ENCODE measurements around the gene TRIM62.
"Not testable (repeated sequence)": the region's sequence is repeated elsewhere in the genome, so short reads cannot be mapped to it uniquely, and the experiment has no call there.

The TRIM62 gene

DNA sequence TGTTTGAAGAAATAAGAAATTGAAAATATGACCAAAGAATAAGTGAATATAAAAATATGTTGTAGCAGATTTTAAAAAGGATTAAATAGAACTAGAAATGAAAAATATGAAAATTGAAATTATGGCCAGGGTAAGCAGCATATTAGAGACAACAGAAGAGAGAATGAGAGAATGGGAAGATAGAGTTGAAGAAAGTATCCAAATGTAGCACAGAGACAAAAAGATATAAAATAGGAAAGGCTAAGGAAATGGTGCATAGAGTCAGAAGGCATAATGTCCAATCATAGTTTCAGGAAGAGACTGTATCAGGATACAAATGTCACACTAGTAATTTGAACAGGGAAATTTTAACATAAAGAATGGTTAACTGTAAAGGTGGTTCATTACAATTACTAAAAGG lies 71.4 kb downstream of the TRIM62 start:
- Histone ChIP-seq H3K4me3 (ENCODE audit: insufficient read length, low read depth) (no peak overlapping the region), H3K9ac (ENCODE audit: insufficient read length, low read depth) (no peak overlapping the region), H3K36me3 (ENCODE audit: insufficient read depth, insufficient read length, low read length) (no peaks in the 10 kb centered on the region), H3K4me1 (ENCODE audit: insufficient read depth, insufficient read length) (no peaks in the 10 kb centered on the region), H3K27me3 (ENCODE audit: insufficient read depth, insufficient read length) (no peaks in the 10 kb centered on the region), H3K9me3 (ENCODE audit: insufficient read depth, low read length) (no peaks in the 10 kb centered on the region)
- DNase-seq (ENCODE audit: low read depth, low spot score), result no peak
- TF ChIP-seq ZNF274 (IDR thresholded peaks at IDR 0.05; ENCODE audit: low read depth, low read length) (no peak), SUZ12 (IDR thresholded peaks at IDR 0.05; ENCODE audit: extremely low read depth, insufficient read depth, insufficient read length) (no peak), YY1 (IDR thresholded peaks at IDR 0.05; ENCODE audit: insufficient read depth, insufficient read length) (no peak)

DNA sequence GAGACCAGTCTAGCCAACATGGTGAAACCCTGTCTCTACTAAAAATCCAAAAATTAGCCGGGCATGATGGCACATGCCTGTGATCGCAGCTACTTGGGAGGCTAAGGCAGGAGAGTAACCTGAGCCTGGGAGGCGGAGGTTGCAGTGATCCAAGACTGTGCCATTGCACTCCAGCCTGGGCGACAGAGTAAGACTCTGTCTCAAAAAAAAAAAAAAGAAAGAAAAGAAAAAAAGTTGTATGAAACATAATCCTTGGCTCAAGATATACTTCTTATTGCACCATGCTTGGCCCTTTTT lies 81.8 kb downstream of the TRIM62 start:
- DNase-seq (ENCODE audit: low read depth, low spot score); H3K9me3 ChIP-seq (ENCODE audit: insufficient read depth, low read length); H3K4me1 ChIP-seq (ENCODE audit: insufficient read depth, insufficient read length); H3K4me3 ChIP-seq (ENCODE audit: insufficient read length, low read depth); H3K9ac ChIP-seq (ENCODE audit: insufficient read length, low read depth); H3K27me3 ChIP-seq (ENCODE audit: insufficient read depth, insufficient read length): not testable (repeated sequence)
- H3K36me3 ChIP-seq (ENCODE audit: insufficient read depth, insufficient read length, low read length), result peaks cover 11% of the 10 kb centered on the region

DNA sequence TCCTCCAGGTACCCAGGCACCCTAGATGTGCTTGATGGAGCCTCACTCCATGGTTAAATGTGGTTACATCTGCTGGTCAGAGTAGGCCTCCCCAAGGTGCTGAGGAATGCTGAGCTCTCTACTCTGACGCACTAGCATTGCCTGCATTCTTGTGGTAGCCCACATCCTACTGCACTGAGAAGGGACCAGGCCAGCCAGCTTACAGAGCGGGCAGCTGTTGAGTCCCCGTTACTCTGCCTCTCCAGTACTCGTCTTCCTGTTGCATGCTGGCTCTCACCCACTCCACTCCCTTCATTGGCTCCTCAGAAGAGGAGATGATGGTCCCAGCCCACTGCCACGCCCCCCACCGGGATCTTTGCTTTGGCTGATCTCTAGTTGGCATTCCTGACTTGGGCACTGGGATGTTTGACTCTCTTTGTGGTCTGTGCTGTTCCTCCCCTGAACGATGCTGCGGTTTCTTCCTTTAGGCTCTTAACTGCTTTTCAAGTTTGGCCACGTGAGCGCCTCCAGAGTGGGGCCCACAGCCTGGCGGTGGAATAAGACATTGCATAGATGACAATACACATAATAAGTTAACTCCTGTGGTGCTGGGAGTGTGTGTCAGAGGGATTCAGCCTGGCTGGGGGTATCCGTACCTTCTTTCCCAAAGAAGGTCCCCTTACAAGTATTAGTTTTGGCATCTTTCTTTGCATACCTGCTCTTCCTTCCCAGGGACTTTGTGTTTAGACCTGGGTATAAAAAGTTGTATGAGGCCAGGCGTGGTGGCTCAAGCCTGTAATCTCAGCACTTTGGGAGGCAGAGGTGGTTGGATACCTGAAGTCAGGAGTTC lies 82.3 kb downstream of the TRIM62 start:
- Histone ChIP-seq H3K4me1 (ENCODE audit: insufficient read depth, insufficient read length) (peaks cover 8% of the 10 kb centered on the region), H3K36me3 (ENCODE audit: insufficient read depth, insufficient read length, low read length) (peaks cover 11% of the 10 kb centered on the region), H3K9me3 (ENCODE audit: insufficient read depth, low read length) (no peaks in the 10 kb centered on the region), H3K27me3 (ENCODE audit: insufficient read depth, insufficient read length) (peaks cover 2% of the 10 kb centered on the region), H3K9ac (ENCODE audit: insufficient read length, low read depth) (no peak overlapping the region), H3K4me3 (ENCODE audit: insufficient read length, low read depth) (no peak overlapping the region)
- TF ChIP-seq YY1 (IDR thresholded peaks at IDR 0.05; ENCODE audit: insufficient read depth, insufficient read length) (no peak), ZNF274 (IDR thresholded peaks at IDR 0.05; ENCODE audit: low read depth, low read length) (no peak), SUZ12 (IDR thresholded peaks at IDR 0.05; ENCODE audit: extremely low read depth, insufficient read depth, insufficient read length) (no peak)
- no peak for DNase-seq (ENCODE audit: low read depth, low spot score)

DNA sequence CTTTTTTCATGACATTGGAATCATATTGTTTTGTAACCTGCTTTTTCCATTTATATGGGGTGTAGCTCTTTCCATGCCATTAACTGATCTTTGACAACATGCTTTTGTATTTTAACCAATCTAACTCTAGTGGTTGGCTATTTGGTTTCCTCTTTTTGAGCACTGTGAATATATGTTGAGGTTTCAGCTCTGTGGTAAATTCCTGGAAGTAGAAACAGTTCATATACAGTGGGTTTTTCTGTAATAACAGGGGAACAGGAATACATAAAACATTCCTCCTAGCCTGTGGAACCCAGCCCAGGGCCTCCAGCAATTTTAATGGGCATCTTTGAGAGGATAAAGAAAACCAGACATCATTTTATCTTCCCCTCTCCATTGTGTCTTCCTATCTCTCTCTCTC lies 83.5 kb downstream of the TRIM62 start:
- no peak for TF ChIP-seq YY1 (IDR thresholded peaks at IDR 0.05; ENCODE audit: insufficient read depth, insufficient read length)
- no peak for TF ChIP-seq SUZ12 (IDR thresholded peaks at IDR 0.05; ENCODE audit: extremely low read depth, insufficient read depth, insufficient read length)
- TF ChIP-seq ZNF274 (IDR thresholded peaks at IDR 0.05; ENCODE audit: low read depth, low read length), result no peak
- no peak for DNase-seq (ENCODE audit: low read depth, low spot score)
- no peak overlapping the region for H3K4me3 ChIP-seq (ENCODE audit: insufficient read length, low read depth)
- H3K9me3 ChIP-seq (ENCODE audit: insufficient read depth, low read length), result no peaks in the 10 kb centered on the region
- no peak overlapping the region for H3K9ac ChIP-seq (ENCODE audit: insufficient read length, low read depth)
- H3K27me3 ChIP-seq (ENCODE audit: insufficient read depth, insufficient read length), result peaks cover 2% of the 10 kb centered on the region
- peaks cover 8% of the 10 kb centered on the region for H3K4me1 ChIP-seq (ENCODE audit: insufficient read depth, insufficient read length)
- peaks cover 11% of the 10 kb centered on the region for H3K36me3 ChIP-seq (ENCODE audit: insufficient read depth, insufficient read length, low read length)

DNA sequence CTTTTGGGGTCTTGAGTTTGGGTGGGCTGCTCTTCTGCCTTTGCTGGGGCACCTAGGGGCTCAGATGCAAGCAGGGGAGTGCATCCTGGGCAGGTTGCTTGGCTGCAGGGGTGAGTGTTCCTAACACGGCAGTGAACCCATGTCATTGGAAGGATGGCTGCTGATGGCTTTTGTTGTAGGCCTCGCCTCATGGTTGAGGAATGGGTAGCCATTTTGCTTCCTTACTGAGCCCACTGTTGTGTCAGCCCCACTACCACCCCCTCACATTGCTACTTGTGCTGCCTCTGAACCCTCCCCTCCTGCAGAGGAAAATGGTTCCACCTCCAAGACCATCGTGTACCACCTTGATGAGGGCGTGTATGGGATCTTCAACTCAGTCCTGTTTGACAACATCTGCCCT lies 84.1 kb downstream of the TRIM62 start:
- peaks cover 11% of the 10 kb centered on the region for H3K36me3 ChIP-seq (ENCODE audit: insufficient read depth, insufficient read length, low read length)
- DNase-seq (ENCODE audit: low read depth, low spot score), result no peak
- H3K4me1 ChIP-seq (ENCODE audit: insufficient read depth, insufficient read length), result peaks cover 14% of the 10 kb centered on the region
- H3K4me3 ChIP-seq (ENCODE audit: insufficient read length, low read depth), result no peak overlapping the region
- H3K9ac ChIP-seq (ENCODE audit: insufficient read length, low read depth), result no peak overlapping the region
- H3K27me3 ChIP-seq (ENCODE audit: insufficient read depth, insufficient read length), result peaks cover 2% of the 10 kb centered on the region
- H3K9me3 ChIP-seq (ENCODE audit: insufficient read depth, low read length), result no peaks in the 10 kb centered on the region
- TF ChIP-seq SUZ12 (IDR thresholded peaks at IDR 0.05; ENCODE audit: extremely low read depth, insufficient read depth, insufficient read length) (no peak), ZNF274 (IDR thresholded peaks at IDR 0.05; ENCODE audit: low read depth, low read length) (no peak), YY1 (IDR thresholded peaks at IDR 0.05; ENCODE audit: insufficient read depth, insufficient read length) (no peak)

DNA sequence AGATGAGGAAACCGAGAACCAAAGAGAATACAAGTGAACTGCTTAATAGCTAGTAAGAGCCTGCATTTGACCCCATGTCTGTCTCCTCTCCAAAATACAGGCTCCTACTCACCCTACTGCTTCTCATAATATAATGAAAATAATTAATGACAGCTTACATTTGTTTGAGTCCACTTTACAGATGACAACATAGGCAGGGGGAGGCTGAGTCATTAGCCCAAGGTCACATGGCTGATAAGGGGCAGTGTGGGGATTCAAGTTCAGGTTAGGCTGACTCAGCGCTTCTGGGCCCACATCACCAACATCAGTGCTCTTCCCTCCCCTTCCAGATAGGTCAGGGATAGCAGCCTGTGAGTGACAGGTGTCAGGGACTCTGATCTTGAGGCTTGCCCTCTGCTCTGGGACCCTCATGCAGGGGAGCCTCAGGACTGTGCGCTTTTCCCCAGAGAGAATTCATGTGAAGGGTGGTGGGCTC lies 84.7 kb downstream of the TRIM62 start:
- no peak for DNase-seq (ENCODE audit: low read depth, low spot score)
- no peak overlapping the region for H3K9ac ChIP-seq (ENCODE audit: insufficient read length, low read depth)
- H3K27me3 ChIP-seq (ENCODE audit: insufficient read depth, insufficient read length), result peaks cover 2% of the 10 kb centered on the region
- no peaks in the 10 kb centered on the region for H3K9me3 ChIP-seq (ENCODE audit: insufficient read depth, low read length)
- H3K36me3 ChIP-seq (ENCODE audit: insufficient read depth, insufficient read length, low read length), result peaks cover 11% of the 10 kb centered on the region
- no peak overlapping the region for H3K4me3 ChIP-seq (ENCODE audit: insufficient read length, low read depth)
- TF ChIP-seq ZNF274 (IDR thresholded peaks at IDR 0.05; ENCODE audit: low read depth, low read length) (no peak), YY1 (IDR thresholded peaks at IDR 0.05; ENCODE audit: insufficient read depth, insufficient read length) (no peak)
- peaks cover 19% of the 10 kb centered on the region for H3K4me1 ChIP-seq (ENCODE audit: insufficient read depth, insufficient read length)

DNA sequence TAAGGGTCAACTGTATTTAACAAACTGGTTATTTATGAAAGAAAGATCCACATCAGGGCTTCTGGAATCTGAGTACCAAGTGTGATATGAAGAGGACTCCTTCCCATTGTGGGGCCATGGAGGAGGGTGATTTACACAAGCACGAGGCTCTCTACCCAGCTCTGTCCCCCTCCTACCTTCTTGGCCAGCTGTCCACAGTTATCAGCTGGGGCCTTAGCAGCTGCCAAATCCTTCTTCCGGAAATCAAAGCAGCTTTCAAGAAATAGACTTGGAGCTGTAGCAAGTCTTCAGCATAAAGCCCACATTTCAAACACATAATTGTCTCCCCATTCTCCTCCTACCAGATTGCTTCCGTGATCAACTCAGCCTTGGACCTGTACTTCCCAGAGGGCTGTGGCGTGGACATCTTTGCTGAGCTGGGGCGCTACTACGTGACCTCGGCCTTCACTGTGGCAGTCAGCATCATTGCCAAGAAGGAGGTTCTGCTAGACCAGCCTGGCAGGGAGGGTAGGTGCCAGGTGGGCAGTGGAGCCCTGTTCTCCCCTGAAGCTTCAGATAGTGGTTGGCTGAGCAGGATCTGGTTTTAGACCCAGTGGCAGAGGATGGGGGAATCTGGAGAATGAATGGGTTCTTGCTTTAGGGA lies 85.4 kb downstream of the TRIM62 start:
- DNase-seq (ENCODE audit: low read depth, low spot score), result no peak
- peaks cover 11% of the 10 kb centered on the region for H3K36me3 ChIP-seq (ENCODE audit: insufficient read depth, insufficient read length, low read length)
- no peaks in the 10 kb centered on the region for H3K9me3 ChIP-seq (ENCODE audit: insufficient read depth, low read length)
- no peak overlapping the region for H3K9ac ChIP-seq (ENCODE audit: insufficient read length, low read depth)
- peaks cover 21% of the 10 kb centered on the region for H3K4me1 ChIP-seq (ENCODE audit: insufficient read depth, insufficient read length)
- no peak overlapping the region for H3K4me3 ChIP-seq (ENCODE audit: insufficient read length, low read depth)
- peaks cover 2% of the 10 kb centered on the region for H3K27me3 ChIP-seq (ENCODE audit: insufficient read depth, insufficient read length)
- TF ChIP-seq SUZ12 (IDR thresholded peaks at IDR 0.05; ENCODE audit: extremely low read depth, insufficient read depth, insufficient read length) (no peak), ZNF274 (IDR thresholded peaks at IDR 0.05; ENCODE audit: low read depth, low read length) (no peak), YY1 (IDR thresholded peaks at IDR 0.05; ENCODE audit: insufficient read depth, insufficient read length) (no peak)
